T-cell (primary cell): ENCODE data around the gene ATP2B2. TPM values are rescaled to one million over a fixed set of nuclear protein-coding genes. Genes with fewer than 3 reads are reported as not detected.

Experiments
- ATAC-seq, 4 experiments: fragments of 200-7000 bp in 3 of 4; fragments of 150-1000 bp in 1 of 4; cut with Tn5 transposase; replicated peaks in 1 of 4; 1 replicate in 3 of 4; 2 replicates in 1 of 4; pipeline ENCODE4 v1.10.0; 2021; ENCODE audit warnings: moderate library complexity in 3 of 4, mild to moderate bottlenecking in 2 of 4, moderate number of reproducible peaks in 1 of 4
- CTCF ChIA-PET, 2 donors: fragments of 300-600 bp; sonication (Branson Sonifier 250); formaldehyde crosslinking; loops; one replicate each; lab custom pipeline; 2022; ENCODE audit warnings: antibody characterized with exemption in 2 of 2; lab: Charles Lee
- POLR2A ChIA-PET, 2 donors: fragments of 300-600 bp; sonication (Branson Sonifier 250); formaldehyde crosslinking; loops; one replicate each; lab custom pipeline; 2022; ENCODE audit warnings: antibody characterized with exemption in 2 of 2; lab: Charles Lee
- DNase-seq, 35 experiments: peaks; one replicate each; pipeline versions ENCODE4 v3.0.0 to v3.0.0-alpha.2; 2013 to 2023
- H3K27ac ChIP-seq: one replicate; pipeline ENCODE4 v1.5.1; 2013; ENCODE audit warnings: low read length
- H3K27me3 ChIP-seq, 2 experiments: replicated peaks in 1 of 2; 1 replicate in 1 of 2; 2 replicates in 1 of 2; pipeline versions ENCODE4 v1.6.1 to v1.7.0; 2013; ENCODE audit warnings: low read length in 1 of 2, mixed read lengths in 1 of 2; ENCODE audit not compliant: control insufficient read depth in 2 of 2, insufficient read depth in 2 of 2; ENCODE audit errors: extremely low read depth in 1 of 2
- H3K36me3 ChIP-seq, 2 donors: 1 replicate in 1 of 2; 2 replicates in 1 of 2; pipeline versions ENCODE4 v1.6.1 to v1.7.0; 2013; ENCODE audit warnings: low read length in 1 of 2; ENCODE audit not compliant: control insufficient read depth in 2 of 2, insufficient read depth in 1 of 2; ENCODE audit errors: extremely low read depth in 1 of 2
- H3K4me1 ChIP-seq, 2 experiments: 1 replicate in 1 of 2; 2 replicates in 1 of 2; pipeline versions ENCODE4 v1.6.1 to v1.7.0; 2013; ENCODE audit warnings: low read length in 2 of 2, mixed read lengths in 1 of 2; ENCODE audit not compliant: insufficient read depth in 2 of 2, control insufficient read depth in 1 of 2; ENCODE audit errors: extremely low read depth in 1 of 2
- H3K4me3 ChIP-seq, 2 donors: 1 replicate in 1 of 2; 2 replicates in 1 of 2; pipeline versions ENCODE4 v1.5.1 to v1.7.0; 2013; ENCODE audit warnings: mild to moderate bottlenecking in 2 of 2, low read length in 1 of 2, moderate library complexity in 1 of 2; ENCODE audit not compliant: control insufficient read depth in 1 of 2; ENCODE audit errors: extremely low read depth in 1 of 2
- H3K9me3 ChIP-seq: 2 replicates; pipeline ENCODE4 v1.7.0; 2013
- H3K27ac Mint-ChIP-seq, 2 donors: one replicate each; pipeline ENCODE4 v1.8.0; 2020 to 2021; ENCODE audit warnings: mild to moderate bottlenecking in 2 of 2, mixed read lengths in 2 of 2
- H3K27me3 Mint-ChIP-seq, 2 donors: one replicate each; pipeline ENCODE4 v1.8.0; 2021 to 2022; ENCODE audit warnings: mixed read lengths in 2 of 2
- H3K36me3 Mint-ChIP-seq: one replicate; pipeline ENCODE4 v1.8.0; 2021; ENCODE audit warnings: mixed read lengths
- H3K4me1 Mint-ChIP-seq, 3 donors: one replicate each; pipeline ENCODE4 v1.8.0; 2020 to 2022; ENCODE audit warnings: mixed read lengths in 3 of 3, mild to moderate bottlenecking in 1 of 3
- H3K4me3 Mint-ChIP-seq, 3 donors: one replicate each; pipeline ENCODE4 v1.8.0; 2020 to 2022; ENCODE audit warnings: mild to moderate bottlenecking in 3 of 3, mixed read lengths in 3 of 3, moderate library complexity in 3 of 3
- H3K9me3 Mint-ChIP-seq, 3 donors: one replicate each; pipeline ENCODE4 v1.8.0; 2020 to 2022; ENCODE audit warnings: mixed read lengths in 3 of 3
- WGBS: methylation state at CpG from one replicate; pipeline ENCODE4 v1.1.5; 2013; ENCODE audit warnings: missing lambda C conversion rate; ENCODE audit not compliant: insufficient coverage; 5-methylcytosine and 5-hydroxymethylcytosine counted together
- total RNA-seq, 35 experiments: library from RNA in 6 of 35; stranded (reverse) in 6 of 35; fragments of 120-200 nt in 1 of 35; gene quantifications; one replicate each; pipeline versions ENCODE4 v1.2.1 to v1.2.4 and lab custom pipeline; 2013 to 2026

ATP2B2 gene
- total RNA-seq, 5 donors from 2014 or later (not counting 1 experiment from before 2014, with no cell fraction given): not detected

GRCh38 chr3:10487988-10488633, 17.3 kb downstream of the ATP2B2 start:
- no peak for DNase-seq
- no peak for ATAC-seq
- Mint-ChIP-seq H3K27me3 (no peaks in the 10 kb centered on the region), H3K27ac (no peak overlapping the region), H3K4me3 (no peak overlapping the region), H3K9me3 (no peaks in the 10 kb centered on the region), H3K4me1 (no peaks in the 10 kb centered on the region), H3K36me3 (no peaks in the 10 kb centered on the region)
- H3K4me3 ChIP-seq: no peak overlapping the region
- peaks cover 0 to 13% of the 10 kb centered on the region in 2 experiments for H3K27me3 ChIP-seq
- H3K36me3 ChIP-seq: no peaks in the 10 kb centered on the region
- no peak overlapping the region for H3K27ac ChIP-seq
- WGBS: 71% methylated on average over 1 of the region's 4 CpGs
- no peaks in the 10 kb centered on the region for H3K4me1 ChIP-seq
- POLR2A ChIA-PET: no interaction called here
- CTCF ChIA-PET: no interaction called here
- no peaks in the 10 kb centered on the region for H3K9me3 ChIP-seq

- no peaks in the 10 kb centered on the region for H3K27me3 Mint-ChIP-seq
- Histone ChIP-seq H3K9me3 (no peaks in the 10 kb centered on the region), H3K27me3 (peaks cover 0 to 8% of the 10 kb centered on the region in 2 experiments), H3K4me1 (no peaks in the 10 kb centered on the region), H3K4me3 (no peak overlapping the region), H3K36me3 (no peaks in the 10 kb centered on the region), H3K27ac (no peak overlapping the region)
- H3K9me3 Mint-ChIP-seq: no peaks in the 10 kb centered on the region
- no peak overlapping the region for H3K27ac Mint-ChIP-seq
- WGBS: 81% methylated on average over 4 of the region's 8 CpGs
- no peak overlapping the region for H3K4me3 Mint-ChIP-seq
- ChIA-PET CTCF (no interaction called here), POLR2A (no interaction called here)
- ATAC-seq (no peak), DNase-seq (no peak)
- H3K36me3 Mint-ChIP-seq: no peaks in the 10 kb centered on the region
- H3K4me1 Mint-ChIP-seq: no peaks in the 10 kb centered on the region
These were observed 19.6 kb downstream of the ATP2B2 start for GRCh38 chr3:10485806-10486205.

DNA sequence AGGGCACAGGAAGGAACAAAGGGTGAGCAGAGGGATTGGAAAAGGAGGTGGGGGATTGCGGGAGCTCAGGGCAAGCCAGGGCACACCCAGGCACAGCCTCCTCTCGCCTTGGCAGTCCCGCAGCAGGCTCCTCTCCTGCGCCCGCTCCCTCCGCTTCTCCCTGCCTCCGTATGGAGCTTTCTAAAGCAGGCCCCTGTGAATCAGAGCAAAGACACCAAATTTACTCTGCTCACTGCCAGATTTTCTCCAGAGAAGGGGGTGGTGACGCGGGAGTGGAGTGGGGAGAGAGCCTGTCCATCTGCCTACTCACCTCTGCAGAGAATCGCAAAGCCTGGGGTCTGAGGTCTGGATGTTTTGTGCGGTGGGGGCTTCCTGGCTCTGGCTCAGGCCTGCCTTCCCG, 20.0 kb downstream of the ATP2B2 start:
- no peaks in the 10 kb centered on the region for H3K4me1 ChIP-seq
- Mint-ChIP-seq H3K9me3 (no peaks in the 10 kb centered on the region), H3K4me1 (no peaks in the 10 kb centered on the region), H3K27ac (no peak overlapping the region), H3K4me3 (no peak overlapping the region), H3K36me3 (no peaks in the 10 kb centered on the region), H3K27me3 (no peaks in the 10 kb centered on the region)
- H3K9me3 ChIP-seq: no peaks in the 10 kb centered on the region
- ChIA-PET CTCF (no interaction called here), POLR2A (no interaction called here)
- no peak overlapping the region for H3K27ac ChIP-seq
- WGBS: 90% methylated on average over 2 of the region's 12 CpGs
- DNase-seq (no peak), ATAC-seq (no peak)
- peaks cover 0 to 8% of the 10 kb centered on the region in 2 experiments for H3K27me3 ChIP-seq
- no peaks in the 10 kb centered on the region for H3K36me3 ChIP-seq
- no peak overlapping the region for H3K4me3 ChIP-seq

GRCh38 chr3:10484709-10485108, 20.7 kb downstream of the ATP2B2 start:
- Histone ChIP-seq H3K4me1 (no peaks in the 10 kb centered on the region), H3K27ac (no peak overlapping the region), H3K27me3 (peaks cover 0 to 7% of the 10 kb centered on the region in 2 experiments), H3K9me3 (no peaks in the 10 kb centered on the region), H3K4me3 (no peak overlapping the region), H3K36me3 (no peaks in the 10 kb centered on the region)
- no peak for ATAC-seq
- POLR2A ChIA-PET: no interaction called here
- H3K36me3 Mint-ChIP-seq: no peaks in the 10 kb centered on the region
- 90% methylated on average over 3 of the region's 3 CpGs for WGBS
- H3K27me3 Mint-ChIP-seq: no peaks in the 10 kb centered on the region
- no peaks in the 10 kb centered on the region for H3K4me1 Mint-ChIP-seq
- H3K9me3 Mint-ChIP-seq: no peaks in the 10 kb centered on the region
- no peak overlapping the region for H3K27ac Mint-ChIP-seq
- no peak for DNase-seq
- H3K4me3 Mint-ChIP-seq: no peak overlapping the region
- CTCF ChIA-PET: no interaction called here

- 76% methylated on average over 13 of the region's 13 CpGs for WGBS
- H3K27ac Mint-ChIP-seq: no peak overlapping the region
- H3K27me3 Mint-ChIP-seq: no peaks in the 10 kb centered on the region
- Histone ChIP-seq H3K27me3 (peaks cover 0 to 3% of the 10 kb centered on the region in 2 experiments), H3K9me3 (no peaks in the 10 kb centered on the region), H3K27ac (no peak overlapping the region), H3K4me1 (no peaks in the 10 kb centered on the region), H3K4me3 (no peak overlapping the region), H3K36me3 (no peaks in the 10 kb centered on the region)
- H3K36me3 Mint-ChIP-seq: no peaks in the 10 kb centered on the region
- no peaks in the 10 kb centered on the region for H3K4me1 Mint-ChIP-seq
- no peak overlapping the region for H3K4me3 Mint-ChIP-seq
- POLR2A ChIA-PET: no interaction called here
- CTCF ChIA-PET: no interaction called here
- ATAC-seq: no peak
- H3K9me3 Mint-ChIP-seq: peaks cover 0 to 4% (median 0%) of the 10 kb centered on the region in 3 donors
- DNase-seq: no peak
These were observed 21.6 kb downstream of the ATP2B2 start for GRCh38 chr3:10483686-10484345.

- 97% methylated on average over 3 of the region's 4 CpGs for WGBS
- ChIA-PET POLR2A (no interaction called here), CTCF (no interaction called here)
- H3K27me3 ChIP-seq: peaks cover 0 to 3% of the 10 kb centered on the region in 2 experiments
- no peak for DNase-seq
- H3K4me1 ChIP-seq: no peaks in the 10 kb centered on the region
- H3K36me3 ChIP-seq: no peaks in the 10 kb centered on the region
- Mint-ChIP-seq H3K27ac (no peak overlapping the region), H3K27me3 (no peaks in the 10 kb centered on the region), H3K4me3 (no peak overlapping the region), H3K4me1 (no peaks in the 10 kb centered on the region), H3K36me3 (no peaks in the 10 kb centered on the region), H3K9me3 (peaks cover 0 to 9% (median 5%) of the 10 kb centered on the region in 3 donors)
- no peak for ATAC-seq
- no peak overlapping the region for H3K27ac ChIP-seq
- no peak overlapping the region for H3K4me3 ChIP-seq
- no peaks in the 10 kb centered on the region for H3K9me3 ChIP-seq
These were observed 22.1 kb downstream of the ATP2B2 start for GRCh38 chr3:10483364-10483675.
